HTR-8/SVneo (cell line): ENCODE measurements around the gene PFKP.

Source experiments
- DNase-seq: peaks from one replicate; pipeline ENCODE4 v3.0.0; 2011; ENCODE audit warnings: low spot score, mixed read lengths; ENCODE audit not compliant: insufficient read length
- FAIRE-seq: peaks from 2 replicates; lab custom pipeline; 2011; peaks lifted over from hg19 to GRCh38; lab: Jason Lieb, UNC

PFKP gene

GRCh38 chr10:3068201-3068967, 1.0 kb downstream of the PFKP start:
- DNase-seq: no peak
- no peak for FAIRE-seq

GRCh38 chr10:3068968-3069737, 1.8 kb downstream of the PFKP start:
- peak; percentile 57 for DNase-seq
- peak; percentile 28 for FAIRE-seq

- DNase-seq (no peak), FAIRE-seq (no peak)
Measured at GRCh38 chr10:3069876-3070275, 2.5 kb downstream of the PFKP start.

GRCh38 chr10:3071405-3072198, 4.3 kb downstream of the PFKP start:
- FAIRE-seq (no peak), DNase-seq (peak; percentile 54)

- DNase-seq (no peak), FAIRE-seq (no peak)
Measured at GRCh38 chr10:3072641-3073360, 5.5 kb downstream of the PFKP start.

GRCh38 chr10:3074145-3074665, 6.9 kb downstream of the PFKP start:
- no peak for FAIRE-seq
- DNase-seq: no peak

GRCh38 chr10:3074985-3075600, 7.7 kb downstream of the PFKP start:
- DNase-seq: no peak
- no peak for FAIRE-seq

GRCh38 chr10:3076138-3076537, 8.8 kb downstream of the PFKP start:
- no peak for DNase-seq
- no peak for FAIRE-seq

GRCh38 chr10:3077509-3077908, 10.2 kb downstream of the PFKP start:
- DNase-seq (no peak), FAIRE-seq (no peak)

- no peak for DNase-seq
- no peak for FAIRE-seq
Measured at GRCh38 chr10:3077940-3078630, 10.7 kb downstream of the PFKP start.

- FAIRE-seq: no peak
- DNase-seq: no peak
Measured at GRCh38 chr10:3081383-3081981, 14.1 kb downstream of the PFKP start.

GRCh38 chr10:3082290-3082689, 14.9 kb downstream of the PFKP start:
- DNase-seq (no peak), FAIRE-seq (no peak)

- FAIRE-seq (no peak), DNase-seq (no peak)
Measured at GRCh38 chr10:3085785-3086567, 18.6 kb downstream of the PFKP start.

- DNase-seq (no peak), FAIRE-seq (no peak)
Measured at GRCh38 chr10:3090388-3090787, 23.0 kb downstream of the PFKP start.

- FAIRE-seq (no peak), DNase-seq (peak; percentile 57)
Measured at GRCh38 chr10:3090914-3091787, 23.8 kb downstream of the PFKP start.

GRCh38 chr10:3091921-3092320, 24.6 kb downstream of the PFKP start:
- DNase-seq: no peak
- no peak for FAIRE-seq

- FAIRE-seq: no peak
Measured at GRCh38 chr10:3093996-3094395, 26.6 kb downstream of the PFKP start.

More at GRCh38 chr10:3093996-3094395, 26.6 kb downstream of the PFKP start:
- DNase-seq: no peak
